Ovary (tissue), 9 donors: Measurements from ENCODE around the gene TMEM132D. TPM values are rescaled to one million over a fixed set of nuclear protein-coding genes. Genes with fewer than 3 reads are reported as not detected.
"Not testable (repeated sequence)": the region's sequence is repeated elsewhere in the genome, so short reads cannot be mapped to it uniquely, and the experiment has no call there.

Experiments used
- DNase-seq, 5 donors: peaks; one replicate each; pipeline ENCODE4 v3.0.0-alpha.2; 2019 to 2020
- H3K27ac ChIP-seq, 2 donors: fragments of 200-600 bp; one replicate each; pipeline versions ENCODE4 v1.5.1 to v1.8.0; 2019 to 2022
- H3K27me3 ChIP-seq: fragments of 200-600 bp; one replicate; pipeline ENCODE4 v1.8.0; 2022
- H3K36me3 ChIP-seq: fragments of 200-600 bp; sonication (generic); one replicate; pipeline ENCODE4 v1.5.1; 2019
- H3K4me1 ChIP-seq: one replicate; pipeline ENCODE4 v1.8.1; 2013; ENCODE audit warnings: mild to moderate bottlenecking, moderate library complexity; ENCODE audit not compliant: insufficient read depth
- H3K4me3 ChIP-seq: fragments of 200-600 bp; sonication (generic); one replicate; pipeline ENCODE4 v1.5.1; 2017
- H3K9me3 ChIP-seq, 2 donors: fragments of 200-600 bp in 1 of 2; sonication (generic) in 1 of 2; one replicate each; pipeline versions ENCODE4 v1.5.1 to v1.8.1; 2013 to 2019; ENCODE audit warnings: mild to moderate bottlenecking in 1 of 2, moderate library complexity in 1 of 2
- EP300 ChIP-seq: sonication (generic); formaldehyde crosslinking; IDR thresholded peaks from one replicate; pipeline ENCODE4 v1.6.1; 2017; ENCODE audit warnings: antibody characterized with exemption
- POLR2A ChIP-seq: fragments of 450-650 bp; IDR thresholded peaks from one replicate; pipeline ENCODE4 v1.6.1; 2017; ENCODE audit warnings: antibody characterized with exemption, mild to moderate bottlenecking, moderate library complexity
- WGBS, 3 donors: extraction: QIAGEN DNeasy Blood & Tissue Kit in 1 of 3; methylation state at CpG; one replicate each; pipeline versions ENCODE4 v1.1.5 to v1.1.7; 2013 to 2017; 5-methylcytosine and 5-hydroxymethylcytosine counted together
- intact Hi-C, 4 donors: fragments of 100-400 bp; cut with DNase I; formaldehyde crosslinking; loops; one replicate each; pipeline versions ENCODE4 v1.11.0 to v1.15.1; 2022 to 2023
- polyA plus RNA-seq, 2 donors: library from polyadenylated mRNA; stranded (reverse); fragments of 200-250 nt in 1 of 2; fragments of 350-450 nt in 1 of 2; fragmentation: Illumina TruSeq in 1 of 2; extraction: RNeasy Lipid Tissue Mini Kit (QIAGEN cat#74804) in 1 of 2; gene quantifications; one replicate each; pipeline ENCODE4 v1.2.3, GENCODE V29; 2013 to 2014
- total RNA-seq, 7 donors: library from RNA; depleted of rRNA in 2 of 7; stranded (reverse); fragments of >200 nt in 2 of 7; fragmentation: NEBNext Ultra II Directional in 3 of 7; extraction: Animal tissue kit (Norgen Biotek cat#: 25700) in 3 of 7; gene quantifications; one replicate each; pipeline versions ENCODE4 v1.1.0 to v1.2.4, GENCODE V29; 2016 to 2023
- TF ChIP-seq, protein P1 (sequence below), 3 donors: fragments of 450-650 bp in 2 of 3; fragments of 200-600 bp in 1 of 3; IDR thresholded peaks; one replicate each; pipeline versions ENCODE4 v1.5.1 to v1.8.0; 2016 to 2022; ENCODE audit warnings: antibody characterized with exemption in 3 of 3, mild to moderate bottlenecking in 1 of 3
- donor health status: DM: no; HTN: no; CAD: no; lungs with moderate emphysema.
- donor health status: DM: no; HTN: no; CAD: no.
- donor health status: Bipolar disorder and iron deficiency.
- donor health status: DM: yes; HTN: yes; CAD: no.
- donor health status: DM: no; HTN: no; CAD: no.
- donor health status: DM: yes; HTN: yes; CAD: no.

Gene TMEM132D
- total and polyA plus RNA-seq, 9 donors: 0.04 TPM; not detected in 8

DNA sequence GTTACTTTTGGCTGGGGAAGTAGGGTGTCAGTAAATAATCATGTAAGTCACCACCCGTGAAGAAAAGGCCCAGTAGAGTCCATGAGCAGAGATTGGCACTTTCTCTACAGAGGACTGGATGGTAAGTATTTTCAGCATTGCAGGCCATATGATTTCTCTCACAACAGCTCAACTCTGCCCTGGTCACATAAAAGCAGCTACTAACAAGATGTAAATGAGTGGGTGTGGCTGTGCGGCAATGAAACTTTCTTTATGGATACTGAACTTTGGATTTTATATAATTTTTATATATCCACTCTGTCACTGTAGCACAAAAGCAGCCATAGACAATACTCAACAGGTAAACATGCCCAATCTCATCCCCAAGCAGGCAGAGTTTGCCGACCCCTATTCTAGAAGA is 706.9 kb downstream of the TMEM132D start:
- TF ChIP-seq EP300: no peak
- TF ChIP-seq, protein P1, sequence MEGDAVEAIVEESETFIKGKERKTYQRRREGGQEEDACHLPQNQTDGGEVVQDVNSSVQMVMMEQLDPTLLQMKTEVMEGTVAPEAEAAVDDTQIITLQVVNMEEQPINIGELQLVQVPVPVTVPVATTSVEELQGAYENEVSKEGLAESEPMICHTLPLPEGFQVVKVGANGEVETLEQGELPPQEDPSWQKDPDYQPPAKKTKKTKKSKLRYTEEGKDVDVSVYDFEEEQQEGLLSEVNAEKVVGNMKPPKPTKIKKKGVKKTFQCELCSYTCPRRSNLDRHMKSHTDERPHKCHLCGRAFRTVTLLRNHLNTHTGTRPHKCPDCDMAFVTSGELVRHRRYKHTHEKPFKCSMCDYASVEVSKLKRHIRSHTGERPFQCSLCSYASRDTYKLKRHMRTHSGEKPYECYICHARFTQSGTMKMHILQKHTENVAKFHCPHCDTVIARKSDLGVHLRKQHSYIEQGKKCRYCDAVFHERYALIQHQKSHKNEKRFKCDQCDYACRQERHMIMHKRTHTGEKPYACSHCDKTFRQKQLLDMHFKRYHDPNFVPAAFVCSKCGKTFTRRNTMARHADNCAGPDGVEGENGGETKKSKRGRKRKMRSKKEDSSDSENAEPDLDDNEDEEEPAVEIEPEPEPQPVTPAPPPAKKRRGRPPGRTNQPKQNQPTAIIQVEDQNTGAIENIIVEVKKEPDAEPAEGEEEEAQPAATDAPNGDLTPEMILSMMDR (IDR thresholded peaks at IDR 0.05): no peak
- intact Hi-C loops: no loop called here
- Histone ChIP-seq H3K27me3 (no peaks in the 10 kb centered on the region), H3K4me3 (no peak overlapping the region), H3K4me1 (no peaks in the 10 kb centered on the region), H3K36me3 (no peaks in the 10 kb centered on the region), H3K9me3 (no peaks in the 10 kb centered on the region), H3K27ac (no peak overlapping the region)
- 84 to 91% (median 89%) methylated on average over 3 of the region's 3 CpGs for WGBS, 3 donors
- DNase-seq: no peak

DNA sequence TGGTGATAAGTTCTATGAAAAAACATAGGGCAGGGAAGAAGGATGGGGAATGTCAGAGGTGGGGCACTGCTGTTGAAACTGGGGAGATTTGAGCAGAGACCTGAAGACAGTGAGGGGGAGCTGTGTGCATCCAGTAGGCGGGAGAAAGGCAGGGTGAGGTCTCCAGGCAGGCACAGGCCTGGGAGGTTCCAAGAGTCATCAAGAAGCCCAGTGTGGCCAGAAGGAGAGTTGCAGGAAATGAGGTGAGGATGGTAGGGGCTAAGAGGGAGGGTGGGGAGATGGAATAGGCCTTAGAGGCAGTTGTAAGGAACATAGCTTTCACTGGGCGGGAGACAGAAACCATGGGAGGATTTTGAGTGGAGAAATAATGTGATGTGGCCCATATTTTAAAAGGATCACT is 708.7 kb downstream of the TMEM132D start:
- TF ChIP-seq EP300 (no peak), POLR2A (no peak)
- TF ChIP-seq, protein P1 (IDR thresholded peaks at IDR 0.05): no peak
- no peaks in the 10 kb centered on the region for H3K36me3 ChIP-seq
- no peak overlapping the region for H3K4me3 ChIP-seq
- intact Hi-C loops: no loop called here
- H3K27me3 ChIP-seq: no peaks in the 10 kb centered on the region
- H3K27ac ChIP-seq: no peak overlapping the region
- H3K9me3 ChIP-seq: no peaks in the 10 kb centered on the region
- H3K4me1 ChIP-seq: no peaks in the 10 kb centered on the region
- DNase-seq: no peak
- WGBS, 3 donors: 67 to 78% (median 71%) methylated on average over 2 of the region's 2 CpGs

DNA sequence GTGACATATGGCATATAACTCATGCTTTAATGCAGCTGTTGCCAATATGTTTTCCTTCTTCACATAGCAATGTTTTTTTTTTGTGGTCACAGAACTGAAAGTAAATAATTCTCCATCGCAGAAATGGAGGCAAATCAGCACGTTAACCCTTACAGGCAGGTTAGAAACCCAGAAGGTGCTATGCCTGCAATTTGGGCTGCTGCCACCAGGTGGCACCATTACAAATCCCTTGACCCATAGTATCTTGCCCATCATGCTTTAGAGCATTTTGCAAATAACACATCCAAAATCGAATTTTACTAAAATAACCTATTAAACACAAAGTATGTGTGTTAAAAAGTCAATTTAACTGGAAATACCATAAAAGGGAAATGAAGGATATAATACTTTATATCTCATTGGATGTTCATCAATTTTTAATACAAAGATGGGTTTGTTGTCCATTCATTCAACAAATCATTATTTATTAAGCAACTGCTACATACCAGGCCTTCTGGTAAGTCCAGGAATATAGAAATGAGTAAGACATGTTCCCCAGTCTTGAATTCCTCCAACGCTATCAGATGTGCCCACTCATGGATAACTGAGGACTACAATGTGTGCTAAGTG is 710.5 kb downstream of the TMEM132D start:
- Histone ChIP-seq H3K27ac (no peak overlapping the region), H3K9me3 (no peaks in the 10 kb centered on the region), H3K4me1 (no peaks in the 10 kb centered on the region), H3K36me3 (no peaks in the 10 kb centered on the region), H3K4me3 (no peak overlapping the region), H3K27me3 (no peaks in the 10 kb centered on the region)
- TF ChIP-seq, protein P1 (IDR thresholded peaks at IDR 0.05): no peak
- WGBS, 3 donors: 56 to 60% (median 58%) methylated on average over 4 of the region's 4 CpGs
- DNase-seq: no peak
- intact Hi-C loops: no loop called here

DNA sequence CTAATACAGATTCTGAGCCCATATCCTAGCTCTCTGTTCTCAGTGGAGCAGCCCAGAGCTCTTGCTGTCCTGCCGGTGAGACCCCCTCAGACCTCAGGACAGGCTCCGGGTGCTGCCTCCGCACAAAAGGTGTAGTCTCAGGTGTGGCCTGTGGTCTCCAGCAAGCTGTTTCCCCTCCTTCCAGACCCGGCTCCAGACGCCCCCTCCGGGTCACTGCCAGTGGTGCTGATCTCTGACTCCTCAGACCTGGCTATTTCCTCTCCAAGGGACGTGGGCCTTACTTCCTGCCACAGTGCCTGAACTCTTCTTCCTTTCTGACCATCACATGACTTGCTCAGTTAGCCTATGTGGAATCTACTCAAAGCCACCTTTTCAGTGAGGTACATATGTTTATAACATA is 713.0 kb downstream of the TMEM132D start:
- H3K4me1 ChIP-seq: no peaks in the 10 kb centered on the region
- TF ChIP-seq, protein P1 (IDR thresholded peaks at IDR 0.05): no peak
- TF ChIP-seq EP300 (no peak), POLR2A (no peak)
- DNase-seq: no peak
- WGBS, 3 donors: 38 to 47% (median 47%) methylated on average over 7 of the region's 7 CpGs
- no peaks in the 10 kb centered on the region for H3K9me3 ChIP-seq
- intact Hi-C loops: no loop called here
- H3K4me3 ChIP-seq: no peak overlapping the region
- H3K36me3 ChIP-seq: no peaks in the 10 kb centered on the region
- H3K27me3 ChIP-seq: no peaks in the 10 kb centered on the region
- no peak overlapping the region for H3K27ac ChIP-seq

DNA sequence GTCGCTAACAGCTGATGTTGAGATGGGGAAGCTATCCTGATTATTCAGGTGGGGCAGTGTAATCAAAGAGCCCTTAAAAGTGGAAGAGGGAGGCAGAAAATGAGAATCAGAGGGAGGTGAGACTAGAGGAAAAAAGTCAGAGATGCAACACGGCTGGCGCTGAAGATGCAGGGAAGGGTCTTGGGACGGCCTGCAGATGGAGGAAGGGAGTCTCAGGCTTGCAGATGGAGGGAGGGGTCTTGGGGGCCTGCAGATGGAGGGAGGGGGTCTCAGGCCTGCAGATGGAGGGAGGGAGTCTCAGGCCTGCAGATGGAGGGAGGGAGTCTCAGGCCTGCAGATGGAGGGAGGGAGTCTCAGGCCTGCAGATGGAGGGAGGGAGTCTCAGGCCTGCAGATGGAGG is 713.9 kb downstream of the TMEM132D start:
- H3K9me3 ChIP-seq, H3K4me3 ChIP-seq, H3K4me1 ChIP-seq, DNase-seq, H3K27ac ChIP-seq, H3K27me3 ChIP-seq, intact Hi-C loops, H3K36me3 ChIP-seq: not testable (repeated sequence)
- 19 to 37% (median 33%) methylated on average over 4 of the region's 4 CpGs for WGBS, 3 donors
